ENCODE data around the gene SATL1.

- no peak for TF ChIP-seq YY1 (IDR thresholded peaks at IDR 0.05; ENCODE audit: insufficient read depth, insufficient read length)
- no peak for TF ChIP-seq SUZ12 (IDR thresholded peaks at IDR 0.05; ENCODE audit: extremely low read depth, insufficient read depth, insufficient read length)
- no peak for TF ChIP-seq ZNF274 (IDR thresholded peaks at IDR 0.05; ENCODE audit: low read depth, low read length)
Observed at GRCh38 chrX:85196319-85196718, 47.3 kb downstream of the SATL1 start.

Data from NT2/D1 (cell line).